CD4-positive, alpha-beta T cell treated with Interleukin-17A for 4 hours (primary cell): ENCODE results near the gene PLSCR1.
A peak's percentile ranks its signal among the peaks of the same experiment; 100 is the strongest.

Experiments used
- DNase-seq: peaks from one replicate; pipeline ENCODE4 v3.0.0-alpha.2; 2020; ENCODE audit warnings: mixed read lengths

The PLSCR1 gene, protein sequence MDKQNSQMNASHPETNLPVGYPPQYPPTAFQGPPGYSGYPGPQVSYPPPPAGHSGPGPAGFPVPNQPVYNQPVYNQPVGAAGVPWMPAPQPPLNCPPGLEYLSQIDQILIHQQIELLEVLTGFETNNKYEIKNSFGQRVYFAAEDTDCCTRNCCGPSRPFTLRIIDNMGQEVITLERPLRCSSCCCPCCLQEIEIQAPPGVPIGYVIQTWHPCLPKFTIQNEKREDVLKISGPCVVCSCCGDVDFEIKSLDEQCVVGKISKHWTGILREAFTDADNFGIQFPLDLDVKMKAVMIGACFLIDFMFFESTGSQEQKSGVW

DNA sequence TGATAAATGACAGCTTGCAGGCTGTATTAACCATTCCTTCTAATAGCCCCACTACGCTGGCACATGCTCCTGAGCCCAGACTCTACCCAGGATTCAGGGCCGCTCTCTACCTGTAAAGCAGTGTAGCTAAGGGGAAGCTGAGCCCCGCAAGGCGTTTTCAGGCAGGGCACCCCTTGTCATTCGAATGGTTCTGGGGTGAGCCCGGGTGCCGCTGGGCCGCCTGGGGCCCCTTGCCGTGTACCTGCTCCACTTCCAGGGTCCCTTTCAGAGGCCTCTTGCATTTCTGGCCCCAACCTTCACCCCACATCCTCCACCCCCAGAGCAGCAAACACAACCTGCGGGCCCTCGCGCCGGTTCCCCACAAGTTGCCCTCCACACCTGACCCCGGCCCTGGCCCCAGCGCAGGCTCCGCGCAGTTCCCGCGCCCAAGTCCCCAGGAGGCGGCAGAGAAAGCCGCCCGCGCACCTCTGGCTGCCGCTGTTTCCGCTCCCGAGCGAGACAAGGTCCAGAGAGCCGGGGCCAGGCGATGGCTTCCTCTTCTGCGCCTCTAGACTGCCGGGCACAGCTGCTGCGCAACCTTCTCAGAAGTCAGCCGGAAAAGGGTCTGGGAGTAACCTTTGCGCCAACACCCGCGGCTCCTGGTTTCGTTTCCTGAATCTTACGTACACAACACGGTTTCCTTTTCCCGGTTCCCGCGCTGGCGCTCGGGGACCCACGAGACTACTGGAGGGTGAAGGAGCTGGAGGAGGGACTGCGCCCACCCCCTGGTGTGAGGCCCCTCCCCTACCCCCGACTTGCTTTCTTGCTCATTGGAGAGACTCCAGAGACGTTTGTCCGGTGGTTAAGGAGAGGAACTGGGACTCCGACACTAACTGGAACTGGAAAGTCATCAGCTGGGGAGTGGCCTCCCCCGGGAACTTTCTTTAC lies at the start of gene PLSCR1:
TSS of gene PLSCR1 (minus strand) at position 606 of the 927 bp plus-strand sequence. CDS start 8,055 bp downstream, outside the sequence.
- peak; percentile 71 for DNase-seq

DNA sequence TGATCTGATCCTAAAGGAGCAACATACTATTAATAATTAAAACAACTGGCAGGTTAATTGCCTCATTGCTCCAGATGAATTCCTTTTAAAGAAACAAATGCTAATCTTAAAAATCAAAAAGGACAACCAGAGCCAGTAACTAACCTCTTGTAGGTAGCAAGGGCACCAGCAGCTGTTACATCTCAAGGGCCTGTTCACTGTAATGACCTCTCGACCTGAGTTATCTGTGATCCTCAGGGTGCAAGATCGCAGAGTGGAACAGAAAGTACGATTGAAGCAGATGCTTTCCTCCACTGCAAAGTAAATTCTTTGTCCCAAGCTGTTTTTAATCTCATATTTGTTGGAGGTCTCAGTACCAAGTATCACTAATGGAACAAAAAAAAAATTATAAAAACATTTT lies 49.4 kb upstream of the PLSCR1 start:
- DNase-seq = no peak

DNA sequence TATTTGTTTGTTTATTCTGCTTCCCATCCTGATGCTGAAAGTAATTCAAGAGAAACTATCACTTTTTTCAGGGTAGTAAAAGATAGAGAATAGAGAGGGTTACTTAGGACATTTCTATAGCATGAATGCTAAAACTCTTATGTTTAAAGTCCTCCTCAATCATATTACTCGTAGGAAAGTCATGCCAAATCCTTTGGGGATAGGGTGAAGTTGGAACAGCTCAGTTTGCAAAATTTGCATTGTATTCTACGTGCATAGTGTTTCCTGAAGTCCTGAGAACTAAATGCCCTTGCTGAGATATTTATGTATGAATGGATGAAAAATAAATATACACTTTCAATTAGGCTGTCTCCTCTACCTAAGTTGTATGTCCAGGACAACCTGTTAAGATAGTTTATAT lies 46.1 kb upstream of the PLSCR1 start:
- no peak for DNase-seq

DNA sequence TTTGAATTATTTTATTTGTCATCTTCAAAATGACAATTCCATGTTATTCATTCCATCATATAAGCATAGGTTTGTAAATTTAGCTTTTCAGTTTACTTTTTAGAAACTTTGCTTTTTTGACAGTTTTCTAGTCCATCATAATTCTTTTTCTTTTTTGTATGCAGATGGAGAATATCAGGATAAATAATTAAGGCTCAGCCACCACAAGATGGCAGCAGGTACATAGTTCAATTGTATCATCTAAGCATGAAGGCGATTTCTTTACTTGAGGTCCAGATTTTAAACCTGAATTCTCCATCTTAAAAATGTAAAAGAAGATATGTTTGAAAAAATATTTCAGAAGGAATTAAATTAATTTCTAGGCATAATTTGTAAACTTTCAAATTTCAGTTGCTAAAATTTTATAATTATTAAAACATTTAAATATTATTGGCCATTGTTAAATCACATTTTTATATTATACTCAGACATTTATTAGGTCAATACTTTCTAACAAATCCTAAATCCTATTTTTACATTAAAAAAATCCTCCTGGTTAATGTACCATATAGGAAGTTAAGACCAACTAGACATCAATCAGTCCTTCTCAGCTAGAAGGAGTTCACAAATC lies 45.6 kb upstream of the PLSCR1 start:
- DNase-seq = peak; percentile 10

DNA sequence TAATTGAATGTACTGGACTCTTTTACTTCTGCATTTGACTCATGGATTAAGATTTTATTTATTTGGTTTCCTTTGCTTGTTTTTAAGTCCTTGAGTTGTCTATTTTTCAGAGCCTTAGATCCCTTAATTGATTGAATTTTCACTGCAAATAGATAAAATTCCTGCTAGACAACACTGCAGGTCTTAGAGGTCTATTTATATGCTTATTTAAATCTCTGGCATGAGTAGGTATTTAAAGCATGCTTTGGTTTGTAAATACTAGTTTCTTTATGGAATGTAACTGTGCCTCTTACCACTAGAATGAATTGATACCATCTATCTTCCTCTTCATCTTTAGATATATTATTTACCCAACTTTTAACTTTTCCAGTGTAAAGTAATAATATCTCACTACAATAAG lies 40.7 kb upstream of the PLSCR1 start:
- no peak for DNase-seq

DNA sequence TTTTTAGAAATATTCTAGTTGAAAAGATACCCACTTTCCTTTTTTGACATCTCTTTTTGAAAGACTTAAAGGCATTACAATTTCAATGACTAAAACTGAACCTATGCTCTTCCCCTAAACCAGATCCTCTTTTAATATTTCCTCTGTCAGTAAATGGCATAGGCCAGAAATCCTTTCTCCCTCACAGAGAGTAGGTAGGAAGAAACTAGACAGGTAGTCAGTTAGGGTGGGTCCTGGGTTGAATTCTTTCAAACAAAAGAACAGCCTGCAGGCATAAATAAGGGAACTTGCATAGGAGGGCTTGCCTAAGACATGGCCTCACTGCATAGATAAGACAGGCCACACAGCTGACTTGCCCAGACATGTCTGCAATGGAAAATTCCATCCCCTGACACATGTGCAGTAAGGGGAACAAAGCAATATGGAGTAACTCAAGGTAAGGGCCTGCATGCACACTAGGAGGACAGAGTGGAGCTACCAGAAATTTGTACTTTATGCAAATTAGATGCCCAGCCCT lies 37.6 kb upstream of the PLSCR1 start:
- DNase-seq = no peak

DNA sequence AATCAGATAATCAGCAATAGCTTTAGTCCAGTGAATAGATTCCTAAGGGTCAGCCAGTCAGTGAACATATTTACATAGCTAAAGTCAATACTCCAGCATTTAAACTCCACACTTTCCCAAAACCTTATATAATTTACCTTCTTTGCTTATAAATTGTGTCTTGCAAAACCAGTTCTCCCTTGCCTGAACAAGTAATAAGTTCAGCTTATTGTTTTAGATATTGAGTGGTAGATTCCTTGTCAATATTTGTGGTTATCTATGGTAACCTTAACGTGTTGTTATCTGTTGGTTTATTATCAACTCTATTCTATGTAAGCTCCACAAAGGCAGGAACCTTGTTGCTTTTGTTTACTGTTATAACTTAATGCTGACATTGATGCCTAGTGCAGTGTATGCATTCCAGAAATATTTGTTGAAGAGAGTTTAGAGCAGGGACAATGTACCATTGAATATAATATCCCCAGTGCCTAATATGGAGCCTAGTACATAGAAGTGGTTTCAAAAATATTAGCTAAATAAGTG lies 36.7 kb upstream of the PLSCR1 start:
- DNase-seq = no peak

DNA sequence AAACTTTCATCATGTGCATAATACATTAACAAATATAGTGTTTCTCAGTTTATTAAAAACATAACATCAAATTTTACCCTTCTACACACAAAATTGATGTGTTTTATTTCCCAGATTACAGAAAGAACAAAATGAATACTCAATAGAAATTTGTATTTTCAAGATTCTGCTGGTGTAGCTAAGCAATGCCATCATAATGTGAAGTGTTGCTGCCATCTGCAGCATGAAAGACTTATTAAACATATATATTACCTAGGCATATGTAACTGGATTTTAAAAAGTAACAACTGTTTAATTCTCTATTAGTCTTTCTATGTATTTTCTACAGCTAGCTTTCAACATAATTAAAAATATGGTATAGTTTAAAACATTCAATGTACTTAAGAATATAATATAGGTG lies 33.3 kb upstream of the PLSCR1 start:
- DNase-seq = peak; percentile 44

DNA sequence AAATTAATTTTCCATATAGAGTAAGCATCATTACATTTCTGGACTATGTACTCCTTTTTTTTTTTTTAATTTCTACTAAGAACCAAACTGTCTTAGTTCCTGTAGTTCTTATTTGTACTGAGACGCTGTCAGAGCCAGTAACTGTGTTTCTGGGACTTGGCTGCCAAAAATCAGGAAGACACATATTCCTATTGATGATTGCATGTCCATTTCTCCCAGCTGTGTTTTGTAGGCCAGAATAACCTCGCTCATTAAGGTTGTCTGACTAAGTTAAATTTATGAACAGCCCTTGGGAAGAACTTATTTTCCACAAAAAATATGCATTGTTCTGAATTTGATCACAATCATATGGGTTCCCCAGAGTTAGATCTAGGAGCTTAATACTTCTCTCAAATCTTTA lies 31.2 kb upstream of the PLSCR1 start:
- DNase-seq = no peak

DNA sequence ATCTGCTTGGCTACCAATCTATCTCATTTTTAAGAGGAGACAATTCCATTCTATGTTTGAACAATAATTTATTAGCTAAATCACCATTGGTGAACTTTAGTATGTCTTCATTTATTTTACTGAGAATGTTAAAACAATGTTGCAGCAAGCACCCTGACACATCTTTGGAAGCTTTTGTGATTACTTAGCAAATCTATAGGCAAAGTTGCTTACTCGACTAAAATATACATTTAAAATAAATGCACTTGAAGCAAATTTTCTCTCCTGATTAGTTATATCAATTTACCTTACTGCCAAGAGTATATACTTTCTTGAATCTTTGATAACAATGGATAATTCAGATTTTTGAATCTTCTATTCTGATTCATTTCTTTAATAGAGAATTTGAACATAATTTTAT lies 29.8 kb upstream of the PLSCR1 start:
- DNase-seq = no peak

DNA sequence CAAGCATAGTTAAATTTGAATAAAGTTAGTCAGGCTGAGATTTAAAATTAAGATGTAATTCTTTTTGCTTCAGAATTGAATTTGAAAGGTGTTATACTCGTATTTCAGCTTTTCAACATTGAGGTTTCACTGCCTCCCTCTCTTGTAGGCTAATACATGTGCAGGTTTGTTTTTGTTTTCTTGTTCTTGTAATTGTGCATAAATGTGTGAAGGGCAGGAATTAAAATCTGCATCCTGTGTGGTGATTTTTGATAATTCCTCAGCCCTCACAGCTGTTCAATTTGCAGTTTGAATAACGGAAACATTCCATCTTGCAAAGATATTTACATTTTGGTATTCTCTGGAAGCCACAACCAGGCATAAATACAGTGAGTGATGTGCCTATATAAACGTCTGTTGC lies 24.9 kb upstream of the PLSCR1 start:
- DNase-seq = no peak

DNA sequence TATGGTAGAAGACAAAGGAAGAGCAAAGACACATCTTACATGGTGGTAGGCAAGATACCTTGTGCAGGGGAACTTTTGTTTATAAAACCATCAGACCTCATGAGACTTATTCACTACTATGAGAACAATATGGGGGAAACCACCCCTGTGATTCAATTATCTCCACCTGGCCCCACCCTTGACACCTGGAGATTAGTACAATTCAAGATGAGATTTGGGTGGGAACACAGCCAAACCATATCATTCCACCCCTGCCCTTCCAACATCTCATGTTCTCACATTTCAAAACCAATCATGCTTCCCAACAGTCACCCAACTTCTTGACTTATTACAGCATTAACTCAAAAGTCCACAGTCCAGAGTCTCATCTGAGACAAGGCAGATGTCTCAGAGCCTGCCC lies 21.7 kb upstream of the PLSCR1 start:
- no peak for DNase-seq

DNA sequence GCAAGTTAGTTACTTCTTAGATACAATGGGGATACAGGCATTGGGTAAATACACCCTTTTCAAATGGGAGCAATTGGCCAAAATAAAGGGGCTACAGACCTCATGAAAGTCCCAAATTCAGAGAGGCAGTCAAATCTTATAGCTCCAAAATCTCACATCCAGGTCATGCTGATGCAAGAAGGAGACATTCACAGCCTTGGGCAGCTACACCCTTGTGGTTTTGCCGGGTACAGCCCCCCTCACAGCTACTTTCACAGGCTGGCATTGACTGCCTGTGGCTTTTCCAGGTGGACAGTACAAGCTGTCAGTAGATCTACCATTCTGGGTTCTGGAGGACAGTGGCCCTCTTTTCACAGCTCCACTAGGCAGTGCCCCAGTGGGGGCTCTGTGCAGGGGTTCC lies 17.5 kb upstream of the PLSCR1 start:
- DNase-seq = no peak

DNA sequence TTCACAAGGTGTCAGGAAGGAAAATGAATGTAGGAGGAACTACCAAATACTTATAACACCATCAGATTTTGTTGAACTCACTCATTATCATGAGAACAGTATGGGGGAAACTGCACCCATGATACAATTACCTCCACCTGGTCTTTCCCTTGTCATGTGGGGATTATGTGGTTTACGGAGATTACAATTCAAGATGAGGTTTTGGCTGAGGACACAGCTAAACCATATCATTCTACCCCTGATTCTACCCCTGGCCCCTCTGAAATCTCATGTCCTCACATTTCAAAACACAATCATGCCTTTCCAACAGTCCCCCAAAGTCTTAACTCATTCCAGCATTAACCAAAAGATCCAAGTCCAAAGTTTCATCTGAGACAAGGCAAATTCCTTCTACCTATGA lies 17.1 kb upstream of the PLSCR1 start:
- DNase-seq = no peak

DNA sequence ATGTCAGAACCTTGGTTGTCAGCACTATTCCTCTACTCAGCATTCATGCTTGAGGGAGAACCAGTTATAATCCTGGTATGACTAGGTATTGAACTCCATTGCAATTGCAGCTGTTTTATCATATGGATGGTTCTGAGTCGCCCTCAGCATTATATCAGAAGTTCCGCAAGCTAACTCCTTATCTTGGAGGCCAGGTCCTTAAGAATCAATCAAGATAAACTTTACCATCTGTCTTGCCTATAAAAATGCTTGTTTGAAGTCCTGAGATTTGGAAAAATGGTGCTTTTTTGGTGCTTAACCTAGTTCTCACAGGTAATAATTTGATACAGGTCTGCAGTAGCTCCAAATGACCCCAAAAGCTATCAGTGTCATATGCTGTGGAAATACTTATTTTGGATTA lies 16.3 kb upstream of the PLSCR1 start:
- DNase-seq = no peak

DNA sequence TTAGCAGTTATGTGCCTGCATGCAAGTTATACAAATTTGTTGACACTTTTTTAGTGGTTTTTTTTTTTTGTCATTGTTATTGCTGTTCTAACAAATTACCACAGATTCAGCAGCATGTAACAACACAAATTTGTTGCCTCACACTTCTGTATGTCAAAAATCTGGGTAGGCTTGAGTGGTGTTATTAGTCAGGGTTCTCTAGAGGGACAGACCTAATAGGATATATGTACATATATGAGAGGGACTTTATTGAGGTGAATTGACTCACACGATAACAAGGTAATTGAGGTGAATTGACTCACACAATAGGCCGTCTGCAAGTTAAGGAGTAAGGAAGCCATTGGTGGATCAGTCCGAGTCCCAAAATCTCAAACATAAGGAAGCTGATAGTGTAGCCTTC lies 15.0 kb upstream of the PLSCR1 start:
- DNase-seq = no peak

DNA sequence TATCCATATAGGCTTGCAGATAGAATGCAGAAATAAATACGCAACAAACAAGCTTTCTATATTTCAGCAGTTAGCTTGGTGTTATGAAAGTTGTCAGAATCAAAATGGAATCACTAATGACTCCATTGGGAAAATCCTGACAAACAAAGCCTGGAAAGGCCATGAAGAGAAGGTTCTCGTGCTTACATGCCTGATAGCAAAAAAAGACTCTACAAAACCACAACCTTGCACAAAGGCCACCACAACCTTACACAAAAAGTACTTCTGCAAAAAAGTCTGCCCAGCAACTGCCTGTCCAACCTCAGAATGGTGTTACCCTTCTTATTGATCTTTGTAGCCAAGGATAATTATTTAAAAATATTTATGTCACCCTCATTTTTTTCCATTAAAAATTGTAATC lies 14.4 kb upstream of the PLSCR1 start:
- no peak for DNase-seq

DNA sequence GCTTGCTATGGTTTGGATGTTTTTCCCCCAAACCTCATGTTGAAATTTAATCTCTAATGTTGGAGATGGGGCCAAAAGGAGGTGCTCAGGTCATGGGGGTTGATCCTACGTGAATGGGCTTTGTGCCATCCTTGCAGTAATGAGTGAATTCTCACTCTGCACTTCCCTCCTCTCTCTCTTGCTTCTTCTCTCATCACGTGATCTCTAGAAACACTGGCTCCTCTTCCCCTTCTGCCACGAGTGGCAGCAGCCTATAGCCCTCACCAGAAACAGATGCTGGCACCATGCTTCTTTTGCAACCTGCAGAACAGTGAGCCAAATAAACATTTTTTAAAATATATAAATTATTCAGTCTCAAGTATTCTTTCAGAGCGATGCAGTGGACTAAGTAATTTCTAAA lies 13.3 kb upstream of the PLSCR1 start:
- no peak for DNase-seq

DNA sequence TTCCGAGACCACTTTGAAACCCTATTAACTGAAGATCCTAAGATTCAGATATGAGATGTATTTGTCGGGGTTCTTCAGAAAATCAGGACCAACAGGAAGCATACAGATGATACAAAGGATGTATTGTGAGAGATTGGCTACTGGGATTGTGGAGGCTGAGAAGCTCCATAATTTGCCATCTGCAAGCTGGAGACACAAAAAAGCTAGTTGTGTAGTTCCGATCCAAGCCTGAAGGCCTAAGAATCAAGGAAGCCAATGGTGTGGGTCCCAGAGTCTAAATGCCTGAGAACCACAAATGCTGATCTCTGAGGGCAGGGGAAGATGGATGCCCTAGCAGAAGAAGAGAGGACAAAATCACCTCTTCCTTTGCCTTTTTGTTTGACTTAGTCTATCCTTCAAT lies 10.9 kb upstream of the PLSCR1 start:
- no peak for DNase-seq

DNA sequence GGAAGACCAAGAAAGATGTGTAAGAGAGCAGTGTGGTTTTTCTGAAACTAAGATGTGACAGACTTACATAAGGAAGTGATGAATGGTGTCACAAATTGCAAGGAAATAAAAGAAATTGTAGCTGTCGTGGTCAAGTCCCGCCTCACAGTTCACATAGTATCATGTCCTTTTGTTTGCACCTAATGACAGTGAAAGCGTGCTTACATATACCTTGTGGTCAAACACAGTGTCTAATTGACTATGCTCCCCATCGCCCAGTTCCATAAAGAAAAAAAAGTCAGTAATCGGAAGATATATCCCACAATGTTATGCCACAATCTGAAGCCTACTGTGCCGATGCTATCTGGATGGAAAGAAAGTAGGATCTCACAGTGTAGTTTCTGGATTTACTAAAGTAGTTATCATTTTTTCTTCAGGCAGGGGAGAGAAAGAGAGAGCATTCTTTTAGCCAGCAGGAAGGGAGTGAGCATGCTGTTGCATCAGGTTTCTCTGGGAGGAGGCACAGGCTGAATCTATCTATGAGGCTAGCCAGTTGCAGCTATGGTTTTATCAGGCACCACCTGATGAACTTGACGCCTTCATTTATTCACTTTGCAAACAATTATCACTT lies 9.8 kb upstream of the PLSCR1 start:
- DNase-seq = no peak

DNA sequence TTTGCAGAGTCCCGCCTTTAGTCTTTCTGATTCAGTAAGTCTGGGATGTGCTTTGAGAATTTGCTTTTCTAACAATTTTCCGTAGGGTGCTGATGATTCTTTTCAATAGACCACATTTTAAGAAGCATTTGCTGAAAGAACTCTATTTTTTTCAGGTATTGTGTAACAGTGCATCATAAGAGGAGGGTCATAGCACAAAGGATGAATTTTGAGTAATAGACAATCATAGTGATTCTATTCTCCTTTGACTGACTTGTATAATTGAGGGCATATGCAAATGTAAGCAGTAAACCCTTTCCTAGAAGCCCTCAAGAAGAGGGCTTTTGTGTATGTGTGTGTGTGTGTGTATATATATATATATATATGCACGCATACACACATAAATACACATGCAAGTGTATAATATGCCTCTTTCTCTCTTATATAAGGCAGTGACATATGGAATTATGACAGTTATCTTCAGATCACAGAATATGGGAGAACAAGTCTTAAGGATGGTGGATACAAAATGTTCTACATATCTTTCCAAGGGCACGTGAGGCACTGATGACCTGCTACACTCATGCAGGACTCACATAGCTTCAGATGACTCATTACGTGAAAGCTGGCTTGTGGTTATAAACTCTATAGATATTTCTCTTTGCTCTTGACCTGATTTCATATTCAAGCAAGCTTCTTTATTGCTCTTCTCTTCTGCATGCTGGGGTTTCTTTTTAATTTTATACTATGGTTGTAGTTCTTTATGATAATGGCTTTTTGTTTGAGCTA lies 6.5 kb upstream of the PLSCR1 start:
- DNase-seq = no peak

DNA sequence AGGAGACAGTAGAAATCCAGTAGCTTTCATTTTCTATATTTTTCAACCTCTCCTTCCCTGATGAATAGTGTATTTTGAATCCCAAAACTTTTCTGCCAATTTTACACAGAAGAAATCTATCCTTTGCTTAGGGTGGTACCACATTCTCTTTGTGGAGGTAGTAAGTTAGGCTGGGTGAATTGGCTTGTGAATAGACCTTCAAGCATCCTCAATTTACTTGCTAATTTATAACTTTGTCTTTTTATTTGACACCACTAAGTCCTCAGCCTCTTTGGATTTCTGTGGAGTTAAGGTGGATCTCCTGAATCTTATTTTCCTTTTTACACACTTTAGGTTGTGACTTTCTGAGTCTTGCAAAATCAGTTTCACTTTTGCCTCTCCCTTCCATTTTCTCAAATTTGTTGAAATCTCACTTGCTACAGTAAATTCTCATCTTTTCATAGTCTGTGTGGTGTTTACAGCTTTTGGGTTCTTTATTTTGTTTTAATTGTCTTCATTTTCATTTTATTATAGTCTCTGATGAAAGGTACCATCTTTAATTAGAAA lies 5.7 kb upstream of the PLSCR1 start:
- no peak for DNase-seq
